ENCODE data around the gene CA10.

CA10 gene

DNA sequence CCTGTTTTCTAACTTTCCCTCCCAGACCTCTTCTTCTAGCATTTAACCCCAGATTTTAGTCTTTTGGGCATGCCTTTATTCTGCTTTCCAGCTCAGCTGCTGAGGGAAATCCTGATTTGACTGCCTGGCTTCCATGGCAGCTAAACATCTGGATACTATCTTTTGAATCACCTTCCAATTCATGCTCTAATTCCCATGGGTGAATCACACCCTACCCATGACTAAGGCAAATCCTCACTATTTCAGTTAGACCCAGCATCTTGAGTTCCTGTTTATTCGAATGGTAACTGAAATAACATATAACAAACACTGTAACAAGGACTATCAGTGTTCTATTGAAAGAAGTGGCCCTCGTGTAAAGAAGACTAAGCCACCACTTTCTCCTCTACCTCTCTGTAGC lies 29.8 kb downstream of the CA10 start:
- no peaks in the 10 kb centered on the region for H3K9me3 ChIP-seq (ENCODE audit: control insufficient read depth, insufficient read depth, low read length)

GRCh38 chr17:52124993-52125392 lies 33.5 kb downstream of the CA10 start:
- Histone ChIP-seq H3K79me2 (ENCODE audit: control insufficient read depth, low read length) (no peaks in the 10 kb centered on the region), H3K36me3 (ENCODE audit: control insufficient read depth, low read length) (no peaks in the 10 kb centered on the region), H3K4me2 (ENCODE audit: low read length) (no peak overlapping the region), H4K20me1 (ENCODE audit: control insufficient read depth, insufficient read depth, low read depth, low read length) (no peaks in the 10 kb centered on the region), H3K4me1 (ENCODE audit: control insufficient read depth, low read length) (no peaks in the 10 kb centered on the region), H3K27me3 (ENCODE audit: control insufficient read depth, low read length) (no peaks in the 10 kb centered on the region), H3K4me3 (ENCODE audit: low read length) (no peak overlapping the region), H3F3A (ENCODE audit: control insufficient read depth, insufficient read depth) (no peaks in the 10 kb centered on the region), H3K9me2 (replicated peaks; ENCODE audit: control insufficient read depth, low read length) (no peaks in the 10 kb centered on the region), H3K27ac (ENCODE audit: low read depth, low read length) (no peak overlapping the region), H3K9me3 (ENCODE audit: control insufficient read depth, insufficient read depth, low read length) (no peaks in the 10 kb centered on the region)
- TF ChIP-seq, protein P1, sequence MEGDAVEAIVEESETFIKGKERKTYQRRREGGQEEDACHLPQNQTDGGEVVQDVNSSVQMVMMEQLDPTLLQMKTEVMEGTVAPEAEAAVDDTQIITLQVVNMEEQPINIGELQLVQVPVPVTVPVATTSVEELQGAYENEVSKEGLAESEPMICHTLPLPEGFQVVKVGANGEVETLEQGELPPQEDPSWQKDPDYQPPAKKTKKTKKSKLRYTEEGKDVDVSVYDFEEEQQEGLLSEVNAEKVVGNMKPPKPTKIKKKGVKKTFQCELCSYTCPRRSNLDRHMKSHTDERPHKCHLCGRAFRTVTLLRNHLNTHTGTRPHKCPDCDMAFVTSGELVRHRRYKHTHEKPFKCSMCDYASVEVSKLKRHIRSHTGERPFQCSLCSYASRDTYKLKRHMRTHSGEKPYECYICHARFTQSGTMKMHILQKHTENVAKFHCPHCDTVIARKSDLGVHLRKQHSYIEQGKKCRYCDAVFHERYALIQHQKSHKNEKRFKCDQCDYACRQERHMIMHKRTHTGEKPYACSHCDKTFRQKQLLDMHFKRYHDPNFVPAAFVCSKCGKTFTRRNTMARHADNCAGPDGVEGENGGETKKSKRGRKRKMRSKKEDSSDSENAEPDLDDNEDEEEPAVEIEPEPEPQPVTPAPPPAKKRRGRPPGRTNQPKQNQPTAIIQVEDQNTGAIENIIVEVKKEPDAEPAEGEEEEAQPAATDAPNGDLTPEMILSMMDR (IDR thresholded peaks at IDR 0.05; ENCODE audit: low read depth, low read length, poor library complexity, severe bottlenecking), result no peak
- TF ChIP-seq EZH2phosphoT487 (IDR thresholded peaks at IDR 0.05; ENCODE audit: borderline replicate concordance, low read length), result no peak

More for the DNA sequence above, 29.8 kb downstream of the CA10 start:
- no peaks in the 10 kb centered on the region for H3K27me3 ChIP-seq (ENCODE audit: control insufficient read depth, low read length)
- H3K4me3 ChIP-seq (ENCODE audit: low read length), result no peak overlapping the region
- no peak overlapping the region for H3K27ac ChIP-seq (ENCODE audit: low read depth, low read length)
- no peak for TF ChIP-seq EZH2phosphoT487 (IDR thresholded peaks at IDR 0.05; ENCODE audit: borderline replicate concordance, low read length)
- TF ChIP-seq, protein P1 (IDR thresholded peaks at IDR 0.05; ENCODE audit: low read depth, low read length, poor library complexity, severe bottlenecking), result no peak
- H4K20me1 ChIP-seq (ENCODE audit: control insufficient read depth, insufficient read depth, low read depth, low read length), result no peaks in the 10 kb centered on the region
- H3F3A ChIP-seq (ENCODE audit: control insufficient read depth, insufficient read depth), result no peaks in the 10 kb centered on the region
- H3K4me2 ChIP-seq (ENCODE audit: low read length), result no peak overlapping the region
- H3K36me3 ChIP-seq (ENCODE audit: control insufficient read depth, low read length), result no peaks in the 10 kb centered on the region
- no peaks in the 10 kb centered on the region for H3K9me2 ChIP-seq (replicated peaks; ENCODE audit: control insufficient read depth, low read length)
- no peaks in the 10 kb centered on the region for H3K79me2 ChIP-seq (ENCODE audit: control insufficient read depth, low read length)
- H3K4me1 ChIP-seq (ENCODE audit: control insufficient read depth, low read length), result no peaks in the 10 kb centered on the region

DNA sequence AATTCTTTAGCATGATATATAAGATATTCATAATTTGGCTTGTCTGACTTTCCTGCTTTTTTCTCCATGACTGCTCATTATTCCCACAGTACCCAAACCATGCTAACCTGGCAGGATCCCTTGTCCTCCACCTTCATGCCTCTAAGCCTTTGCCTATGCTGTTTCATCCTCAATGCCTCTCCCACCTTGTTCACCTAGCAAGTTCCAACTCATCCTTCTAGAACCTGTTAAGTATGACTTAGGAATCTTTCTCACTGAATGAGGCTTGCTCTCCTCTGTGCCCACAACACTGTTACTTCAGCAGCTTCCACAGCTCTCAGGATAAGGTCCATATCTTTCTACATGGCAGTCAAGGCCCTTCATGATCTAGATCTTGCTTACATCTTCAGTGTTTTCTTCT lies 34.0 kb downstream of the CA10 start:
- TF ChIP-seq, protein P1 (IDR thresholded peaks at IDR 0.05; ENCODE audit: low read depth, low read length, poor library complexity, severe bottlenecking), result no peak
- TF ChIP-seq EZH2phosphoT487 (IDR thresholded peaks at IDR 0.05; ENCODE audit: borderline replicate concordance, low read length), result no peak
- H3K27ac ChIP-seq (ENCODE audit: low read depth, low read length), result no peak overlapping the region
- H3K4me3 ChIP-seq (ENCODE audit: low read length), result no peak overlapping the region
- no peaks in the 10 kb centered on the region for H3F3A ChIP-seq (ENCODE audit: control insufficient read depth, insufficient read depth)
- H3K79me2 ChIP-seq (ENCODE audit: control insufficient read depth, low read length), result no peaks in the 10 kb centered on the region
- no peaks in the 10 kb centered on the region for H3K9me2 ChIP-seq (replicated peaks; ENCODE audit: control insufficient read depth, low read length)
- H3K36me3 ChIP-seq (ENCODE audit: control insufficient read depth, low read length), result no peaks in the 10 kb centered on the region
- H3K27me3 ChIP-seq (ENCODE audit: control insufficient read depth, low read length), result no peaks in the 10 kb centered on the region
- H3K9me3 ChIP-seq (ENCODE audit: control insufficient read depth, insufficient read depth, low read length), result no peaks in the 10 kb centered on the region
- no peaks in the 10 kb centered on the region for H3K4me1 ChIP-seq (ENCODE audit: control insufficient read depth, low read length)
- H4K20me1 ChIP-seq (ENCODE audit: control insufficient read depth, insufficient read depth, low read depth, low read length), result no peaks in the 10 kb centered on the region
- H3K4me2 ChIP-seq (ENCODE audit: low read length), result no peak overlapping the region

- no peaks in the 10 kb centered on the region for H3K79me2 ChIP-seq (ENCODE audit: control insufficient read depth, low read length)
- no peak overlapping the region for H3K4me2 ChIP-seq (ENCODE audit: low read length)
- no peaks in the 10 kb centered on the region for H3F3A ChIP-seq (ENCODE audit: control insufficient read depth, insufficient read depth)
- no peak overlapping the region for H3K27ac ChIP-seq (ENCODE audit: low read depth, low read length)
- H3K27me3 ChIP-seq (ENCODE audit: control insufficient read depth, low read length), result no peaks in the 10 kb centered on the region
- no peak for TF ChIP-seq EZH2phosphoT487 (IDR thresholded peaks at IDR 0.05; ENCODE audit: borderline replicate concordance, low read length)
- TF ChIP-seq, protein P1 (IDR thresholded peaks at IDR 0.05; ENCODE audit: low read depth, low read length, poor library complexity, severe bottlenecking), result no peak
- no peaks in the 10 kb centered on the region for H3K9me2 ChIP-seq (replicated peaks; ENCODE audit: control insufficient read depth, low read length)
- no peaks in the 10 kb centered on the region for H3K4me1 ChIP-seq (ENCODE audit: control insufficient read depth, low read length)
- H4K20me1 ChIP-seq (ENCODE audit: control insufficient read depth, insufficient read depth, low read depth, low read length), result no peaks in the 10 kb centered on the region
- no peaks in the 10 kb centered on the region for H3K9me3 ChIP-seq (ENCODE audit: control insufficient read depth, insufficient read depth, low read length)
- no peaks in the 10 kb centered on the region for H3K36me3 ChIP-seq (ENCODE audit: control insufficient read depth, low read length)
- H3K4me3 ChIP-seq (ENCODE audit: low read length), result no peak overlapping the region
Observed at GRCh38 chr17:52120465-52120864, 38.0 kb downstream of the CA10 start.

Measured in DOHH2 (cell line).